Neural cell (in vitro differentiated cells): Measurements from ENCODE around the gene PGR.

Experiments used
- CTCF ChIP-seq: fragments of 450-650 bp; IDR thresholded peaks from 2 replicates; pipeline ENCODE4 v1.5.1; 2014; ENCODE audit warnings: antibody characterized with exemption, mild to moderate bottlenecking, moderate library complexity; ENCODE audit not compliant: poor library complexity, severe bottlenecking
- EZH2 ChIP-seq: fragments of 200-600, 300-800 bp; shearing (Covaris generic), sonication (generic); IDR thresholded peaks from 2 replicates; pipeline ENCODE4 v1.6.1; 2014; ENCODE audit warnings: antibody characterized with exemption, low read length, borderline replicate concordance, mild to moderate bottlenecking; ENCODE audit not compliant: insufficient read depth, poor library complexity, severe bottlenecking
- MXI1 ChIP-seq: fragments of 450-650 bp; conservative IDR thresholded peaks from 2 replicates; pipeline ENCODE4 v1.6.1; 2014; ENCODE audit warnings: antibody characterized with exemption, mild to moderate bottlenecking; ENCODE audit not compliant: poor library complexity, severe bottlenecking
- POLR2AphosphoS5 ChIP-seq: IDR thresholded peaks from 2 replicates; pipeline ENCODE4 v1.6.1; 2012
- SMC3 ChIP-seq: fragments of 450-650 bp; conservative IDR thresholded peaks from 2 replicates; pipeline ENCODE4 v1.6.1; 2014; ENCODE audit warnings: antibody characterized with exemption, mild to moderate bottlenecking, moderate library complexity; ENCODE audit not compliant: poor library complexity
- TF ChIP-seq, protein P1 (sequence below): IDR thresholded peaks from 2 replicates; pipeline ENCODE4 v1.6.1; 2012; ENCODE audit warnings: borderline replicate concordance

DNA sequence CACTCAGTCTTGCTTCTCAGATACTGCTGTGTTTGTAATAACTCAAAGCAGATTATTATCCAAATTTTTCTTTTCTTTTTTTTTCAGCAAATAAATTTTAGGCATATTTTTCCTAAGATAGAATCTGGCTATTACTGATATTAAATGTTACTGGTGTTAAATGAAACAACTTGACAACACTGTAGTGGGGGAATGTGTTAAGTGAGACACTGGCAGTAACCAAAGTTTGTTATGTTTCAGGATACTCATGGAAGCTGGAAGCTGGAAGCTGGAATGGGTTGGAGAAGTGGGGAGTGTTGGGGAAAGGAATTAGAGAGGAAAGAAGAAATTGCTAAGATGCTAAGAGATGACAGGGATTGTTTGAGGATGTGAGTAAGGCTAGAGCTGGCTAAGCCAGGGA, 24.9 kb downstream of the PGR start:
- no peak for TF ChIP-seq CTCF
- no peak for TF ChIP-seq SMC3
- TF ChIP-seq EZH2: no peak
- TF ChIP-seq, protein P1, sequence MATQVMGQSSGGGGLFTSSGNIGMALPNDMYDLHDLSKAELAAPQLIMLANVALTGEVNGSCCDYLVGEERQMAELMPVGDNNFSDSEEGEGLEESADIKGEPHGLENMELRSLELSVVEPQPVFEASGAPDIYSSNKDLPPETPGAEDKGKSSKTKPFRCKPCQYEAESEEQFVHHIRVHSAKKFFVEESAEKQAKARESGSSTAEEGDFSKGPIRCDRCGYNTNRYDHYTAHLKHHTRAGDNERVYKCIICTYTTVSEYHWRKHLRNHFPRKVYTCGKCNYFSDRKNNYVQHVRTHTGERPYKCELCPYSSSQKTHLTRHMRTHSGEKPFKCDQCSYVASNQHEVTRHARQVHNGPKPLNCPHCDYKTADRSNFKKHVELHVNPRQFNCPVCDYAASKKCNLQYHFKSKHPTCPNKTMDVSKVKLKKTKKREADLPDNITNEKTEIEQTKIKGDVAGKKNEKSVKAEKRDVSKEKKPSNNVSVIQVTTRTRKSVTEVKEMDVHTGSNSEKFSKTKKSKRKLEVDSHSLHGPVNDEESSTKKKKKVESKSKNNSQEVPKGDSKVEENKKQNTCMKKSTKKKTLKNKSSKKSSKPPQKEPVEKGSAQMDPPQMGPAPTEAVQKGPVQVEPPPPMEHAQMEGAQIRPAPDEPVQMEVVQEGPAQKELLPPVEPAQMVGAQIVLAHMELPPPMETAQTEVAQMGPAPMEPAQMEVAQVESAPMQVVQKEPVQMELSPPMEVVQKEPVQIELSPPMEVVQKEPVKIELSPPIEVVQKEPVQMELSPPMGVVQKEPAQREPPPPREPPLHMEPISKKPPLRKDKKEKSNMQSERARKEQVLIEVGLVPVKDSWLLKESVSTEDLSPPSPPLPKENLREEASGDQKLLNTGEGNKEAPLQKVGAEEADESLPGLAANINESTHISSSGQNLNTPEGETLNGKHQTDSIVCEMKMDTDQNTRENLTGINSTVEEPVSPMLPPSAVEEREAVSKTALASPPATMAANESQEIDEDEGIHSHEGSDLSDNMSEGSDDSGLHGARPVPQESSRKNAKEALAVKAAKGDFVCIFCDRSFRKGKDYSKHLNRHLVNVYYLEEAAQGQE: no peak
- no peak for TF ChIP-seq POLR2AphosphoS5
- TF ChIP-seq MXI1: no peak
